NCI-H128 (cell line): ENCODE measurements around the gene MSI2.

Experiments
- DNase-seq: peaks from one replicate; lab custom pipeline; 2025; ENCODE audit not compliant: unreplicated experiment; lab: John Stamatoyannopoulos, UW

The MSI2 gene

GRCh38 chr17:57408071-57408811 lies 151.9 kb downstream of the MSI2 start:
- no peak for DNase-seq

GRCh38 chr17:57410169-57410568 lies 153.8 kb downstream of the MSI2 start:
- DNase-seq = no peak

GRCh38 chr17:57412520-57413096 lies 156.3 kb downstream of the MSI2 start:
- DNase-seq = no peak

- DNase-seq = no peak
Observed at GRCh38 chr17:57413848-57414651, 157.7 kb downstream of the MSI2 start.

- no peak for DNase-seq
Observed at GRCh38 chr17:57415751-57416207, 159.5 kb downstream of the MSI2 start.

- DNase-seq = no peak
Observed at GRCh38 chr17:57416369-57416768, 160.0 kb downstream of the MSI2 start.

GRCh38 chr17:57417956-57418355 lies 161.6 kb downstream of the MSI2 start:
- no peak for DNase-seq

GRCh38 chr17:57418463-57419246 lies 162.3 kb downstream of the MSI2 start:
- no peak for DNase-seq

GRCh38 chr17:57419940-57420550 lies 163.7 kb downstream of the MSI2 start:
- DNase-seq = no peak

GRCh38 chr17:57420734-57421717 lies 164.7 kb downstream of the MSI2 start:
- DNase-seq = no peak

GRCh38 chr17:57422574-57423164 lies 166.3 kb downstream of the MSI2 start:
- DNase-seq = no peak

GRCh38 chr17:57423541-57423940 lies 167.2 kb downstream of the MSI2 start:
- DNase-seq = no peak

- DNase-seq = no peak
Observed at GRCh38 chr17:57424273-57424672, 167.9 kb downstream of the MSI2 start.

- no peak for DNase-seq
Observed at GRCh38 chr17:57424777-57425188, 168.5 kb downstream of the MSI2 start.

- DNase-seq = no peak
Observed at GRCh38 chr17:57425431-57425830, 169.1 kb downstream of the MSI2 start.

- DNase-seq = no peak
Observed at GRCh38 chr17:57425903-57426880, 169.9 kb downstream of the MSI2 start.

GRCh38 chr17:57429966-57430365 lies 173.6 kb downstream of the MSI2 start:
- no peak for DNase-seq

- no peak for DNase-seq
Observed at GRCh38 chr17:57431415-57431814, 175.1 kb downstream of the MSI2 start.
